ENCODE data around the gene SEM1.
"Not testable (repeated sequence)": the region's sequence is repeated elsewhere in the genome, so short reads cannot be mapped to it uniquely, and the experiment has no call there.

The SEM1 gene

DNA sequence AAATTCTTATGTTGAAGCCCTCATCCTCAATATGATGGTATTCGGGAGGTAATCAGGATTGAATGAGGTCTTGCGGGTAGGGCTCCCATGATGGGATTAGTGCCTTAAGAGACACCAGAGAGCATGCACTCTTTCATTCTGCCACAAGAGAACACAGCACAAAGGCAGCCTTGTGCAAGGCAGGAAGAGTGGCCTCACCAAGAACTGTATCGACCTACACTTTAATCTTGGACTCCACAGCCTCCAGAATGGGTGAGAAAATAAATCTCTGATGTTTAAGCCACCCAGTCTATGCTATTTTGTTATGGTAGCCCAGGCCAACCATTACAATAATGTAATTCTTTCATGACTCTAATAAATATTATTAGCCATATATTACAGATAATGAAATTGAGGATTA lies 8.4 kb downstream of the SEM1 start:
- no peak for DNase-seq (ENCODE audit: low spot score)

DNA sequence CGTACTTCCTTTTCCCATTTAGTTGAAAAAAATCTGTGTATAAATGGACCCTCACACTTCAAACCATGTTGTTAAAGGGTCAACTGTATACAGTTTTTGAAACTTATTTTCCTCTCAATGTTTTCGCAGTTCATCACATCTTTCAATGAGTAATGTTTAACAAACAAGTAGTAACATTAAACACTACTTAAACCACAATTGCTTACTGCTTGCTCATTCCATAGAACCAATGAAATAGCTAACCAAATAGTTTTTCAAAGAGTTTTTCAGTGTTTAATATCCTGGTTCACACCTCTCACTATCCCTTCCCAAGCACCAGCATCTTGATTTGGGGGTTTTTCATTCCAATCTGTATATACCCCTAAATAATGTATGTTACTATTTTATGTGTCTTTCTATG lies 9.1 kb downstream of the SEM1 start:
- no peak for DNase-seq (ENCODE audit: low spot score)

DNA sequence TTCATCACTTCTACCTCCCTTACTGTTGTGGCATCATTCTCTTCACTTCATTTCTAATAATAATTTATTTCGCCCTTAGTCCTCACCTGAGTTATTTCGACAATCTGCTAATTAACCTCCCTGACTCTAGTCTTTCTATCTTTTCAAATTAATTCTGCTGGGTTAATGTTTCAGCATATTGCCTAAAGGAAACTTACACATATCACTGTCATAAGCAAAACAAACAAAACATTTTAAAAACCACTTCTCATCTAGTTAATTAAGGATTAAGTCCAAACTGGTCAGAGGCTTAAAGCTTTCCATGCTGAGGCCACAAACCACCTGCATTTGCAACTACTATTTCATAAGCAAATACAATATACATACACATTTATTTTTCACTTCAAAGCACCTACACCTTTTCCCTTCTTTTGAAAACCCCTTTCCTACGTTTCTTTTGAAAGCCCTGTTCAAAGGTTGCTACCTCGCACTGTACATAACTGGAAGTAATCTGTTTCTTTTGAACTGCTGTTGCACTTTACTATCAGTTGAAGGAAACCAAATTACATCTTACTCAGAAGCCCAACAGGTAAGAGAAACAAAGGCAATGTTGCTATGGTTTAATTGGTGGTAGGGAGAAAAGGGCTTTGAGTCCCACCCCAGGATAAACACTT lies 10.3 kb downstream of the SEM1 start:
- DNase-seq (ENCODE audit: low spot score), result no peak

DNA sequence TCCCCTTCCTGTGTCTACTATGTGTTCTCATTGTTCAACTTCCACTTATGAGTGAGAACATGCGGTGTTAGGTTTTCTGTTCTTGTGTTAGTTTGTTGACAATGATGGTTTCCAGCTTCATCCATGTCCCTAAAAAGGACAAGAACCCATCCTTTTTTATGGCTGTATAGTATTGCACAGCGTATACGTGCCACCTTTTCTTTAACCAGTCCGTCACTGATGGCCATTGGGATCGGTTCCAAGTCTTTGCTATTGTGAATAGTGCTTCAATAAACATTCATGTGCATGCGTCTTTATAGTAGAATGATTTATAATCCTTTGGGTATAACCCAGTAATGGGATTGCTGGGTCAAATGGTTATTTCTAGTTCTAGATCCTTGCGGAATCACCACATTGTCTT lies 11.2 kb downstream of the SEM1 start:
- DNase-seq (ENCODE audit: low spot score), result not testable (repeated sequence)

- DNase-seq (ENCODE audit: low spot score), result no peak
Observed at GRCh38 chr7:96697822-96698221, 11.8 kb downstream of the SEM1 start.

DNA sequence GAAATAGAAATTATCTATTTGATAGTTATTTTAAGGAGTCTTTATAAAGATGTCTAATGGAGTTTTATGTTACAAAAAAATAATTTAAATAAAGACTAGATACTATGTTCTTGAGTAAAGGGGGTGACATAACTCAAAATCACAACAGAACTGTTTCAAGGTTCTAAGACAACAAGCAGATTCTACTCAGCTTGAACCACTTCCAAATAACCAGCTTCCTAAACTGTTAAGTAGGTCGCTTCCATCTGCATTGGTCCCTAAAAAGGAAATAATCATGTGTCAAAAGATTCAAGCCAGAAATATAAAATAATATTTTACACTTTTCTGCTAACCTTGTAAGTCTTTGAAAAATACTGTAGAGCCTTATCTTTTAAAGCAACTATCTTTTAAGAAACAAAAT lies 14.1 kb downstream of the SEM1 start:
- no peak for DNase-seq (ENCODE audit: low spot score)

GRCh38 chr7:96694082-96694481 lies 15.6 kb downstream of the SEM1 start:
- no peak for DNase-seq (ENCODE audit: low spot score)

- DNase-seq (ENCODE audit: low spot score), result no peak
Observed at GRCh38 chr7:96691702-96692101, 17.9 kb downstream of the SEM1 start.

GRCh38 chr7:96689414-96689813 lies 20.2 kb downstream of the SEM1 start:
- DNase-seq (ENCODE audit: low spot score), result no peak

DNA sequence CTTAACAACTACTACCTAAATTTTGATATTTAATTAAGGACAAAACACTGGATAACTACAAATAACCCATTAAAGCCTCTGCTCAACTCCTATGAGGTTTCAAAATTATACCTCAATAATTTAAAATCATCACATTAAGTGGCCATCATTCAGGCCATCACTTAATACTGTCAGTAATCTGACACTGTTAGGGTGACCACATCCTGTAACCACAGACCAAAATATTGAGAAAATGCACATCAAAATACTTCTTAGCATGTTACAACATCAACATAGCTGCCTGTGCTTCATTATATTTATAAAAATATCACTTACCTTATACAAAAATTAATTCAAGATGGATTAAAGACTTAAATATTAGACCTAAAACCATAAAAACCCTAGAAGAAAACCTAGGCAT lies 23.3 kb downstream of the SEM1 start:
- DNase-seq (ENCODE audit: low spot score), result no peak

DNA sequence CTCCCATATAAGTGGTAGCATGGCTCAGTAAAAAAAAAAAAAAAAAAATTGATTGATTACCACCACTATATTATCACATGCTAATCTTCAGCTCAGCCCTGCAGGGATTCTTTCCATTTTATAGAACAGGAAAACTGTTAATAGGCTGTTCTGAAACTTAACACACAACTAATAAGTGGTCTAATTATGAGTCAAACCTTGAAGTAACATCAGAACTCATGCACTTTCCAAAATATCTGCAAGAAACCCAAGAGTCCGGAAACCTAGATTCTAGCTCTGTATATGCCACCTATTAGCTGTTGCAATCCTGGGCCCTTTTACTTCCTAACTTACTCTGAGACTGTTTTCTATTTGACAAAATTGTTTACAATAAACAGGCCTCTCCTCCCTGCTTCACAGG lies 23.9 kb downstream of the SEM1 start:
- DNase-seq (ENCODE audit: low spot score), result no peak

- no peak for DNase-seq (ENCODE audit: low spot score)
Observed at GRCh38 chr7:96685353-96685752, 24.3 kb downstream of the SEM1 start.

- DNase-seq (ENCODE audit: low spot score), result no peak
Observed at GRCh38 chr7:96679886-96680285, 29.8 kb downstream of the SEM1 start.

DNA sequence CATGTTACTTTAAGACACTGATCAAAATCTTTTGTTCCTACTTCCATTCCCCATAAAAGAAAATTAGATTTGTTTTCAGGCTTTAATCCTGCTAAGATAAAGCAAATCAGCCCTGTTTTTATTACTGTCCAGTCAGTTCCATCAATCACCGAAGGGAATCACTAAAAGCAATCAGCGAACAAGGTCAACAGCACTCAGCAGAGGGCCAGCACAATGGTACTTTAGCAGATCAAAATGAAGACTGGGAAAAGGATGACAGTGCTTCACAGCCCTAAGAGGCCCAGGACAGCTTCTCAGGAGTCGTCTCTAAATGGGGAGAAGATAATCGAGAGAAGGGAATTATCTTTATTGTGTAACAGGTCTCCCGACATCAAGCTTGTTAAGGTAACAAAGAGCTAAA lies 32.7 kb downstream of the SEM1 start:
- peak; percentile 96 for DNase-seq (ENCODE audit: low spot score)

DNA sequence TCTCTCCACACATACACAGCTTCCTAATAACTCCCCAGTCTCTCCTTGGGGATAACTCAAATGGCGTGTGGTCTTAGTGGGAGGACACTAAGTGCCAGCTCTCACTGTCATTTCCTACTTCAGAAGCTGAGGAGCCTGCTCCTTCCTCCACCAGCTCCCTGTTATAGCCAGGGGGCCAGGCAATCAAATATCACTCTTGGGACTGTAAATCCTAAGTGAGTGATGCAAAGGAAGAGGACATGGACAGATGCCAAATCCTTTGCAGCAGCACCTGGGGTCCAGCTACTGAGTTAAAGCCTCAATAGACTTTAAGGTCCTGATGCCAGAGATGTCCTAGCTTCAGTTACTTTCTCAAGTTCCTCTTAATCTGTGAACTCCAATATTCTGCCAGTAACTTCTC lies 34.1 kb downstream of the SEM1 start:
- DNase-seq (ENCODE audit: low spot score), result peak; percentile 26

- no peak for DNase-seq (ENCODE audit: low spot score)
Observed at GRCh38 chr7:96674565-96674964, 35.1 kb downstream of the SEM1 start.

DNA sequence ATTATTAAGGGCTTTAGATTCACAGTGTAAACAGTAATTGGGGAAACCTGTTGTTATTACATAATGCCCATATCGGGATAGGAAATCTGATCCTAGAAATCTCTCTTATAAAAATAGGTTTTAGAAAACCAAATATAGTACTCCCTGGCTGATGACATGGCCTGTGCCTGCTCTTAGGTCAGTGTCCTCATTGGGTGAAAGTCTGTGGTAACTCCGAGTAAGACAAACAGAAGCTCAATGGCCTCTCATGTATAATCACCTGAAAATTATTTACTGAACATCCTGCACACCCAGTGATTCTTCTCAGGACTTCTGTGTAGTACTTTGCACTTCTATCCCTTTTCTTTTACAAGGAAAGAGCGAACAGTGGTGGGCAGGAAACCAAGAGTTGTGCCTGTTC lies 37.8 kb downstream of the SEM1 start:
- DNase-seq (ENCODE audit: low spot score), result no peak

GRCh38 chr7:96670338-96671289 lies 39.0 kb downstream of the SEM1 start:
- peak; percentile 95 for DNase-seq (ENCODE audit: low spot score)

DNA sequence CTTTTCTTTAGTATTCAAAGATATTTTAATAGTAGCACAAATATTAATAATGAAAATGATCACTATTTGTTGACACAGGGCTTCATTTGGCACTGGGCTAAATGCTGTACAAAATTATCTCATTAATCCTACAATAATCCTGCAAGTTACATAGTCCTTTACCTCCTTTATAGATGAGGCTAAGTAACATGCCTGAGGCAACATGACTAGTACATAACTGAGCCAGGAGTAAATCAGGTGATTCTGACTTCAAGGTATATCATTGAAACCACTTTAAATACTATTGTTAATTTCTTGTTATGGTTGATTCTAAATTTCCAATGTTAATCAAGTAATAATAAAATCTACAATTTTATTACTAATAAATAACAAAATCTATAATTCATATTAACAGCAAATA lies 39.8 kb downstream of the SEM1 start:
- DNase-seq (ENCODE audit: low spot score), result no peak

GRCh38 chr7:96667026-96667425 lies 42.6 kb downstream of the SEM1 start:
- DNase-seq (ENCODE audit: low spot score), result no peak

DNA sequence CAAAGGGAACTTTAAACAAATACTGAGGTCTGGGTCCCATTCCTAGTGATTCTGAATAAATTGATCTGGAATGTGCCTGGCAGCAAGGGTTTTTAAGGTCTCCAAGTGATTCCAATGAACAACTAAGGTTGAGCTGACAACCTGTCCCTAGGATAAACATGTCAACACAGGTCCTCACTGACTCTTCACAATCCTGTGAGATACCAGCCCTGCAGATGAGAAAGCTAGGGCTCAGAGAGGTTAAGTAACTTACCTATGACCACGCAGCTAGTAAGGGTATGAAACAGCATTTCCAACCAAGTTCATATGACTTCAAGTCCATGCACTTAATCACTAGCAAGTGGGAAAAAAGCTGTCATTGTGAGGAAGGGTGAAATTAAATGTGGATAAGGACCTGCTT lies 44.0 kb downstream of the SEM1 start:
- no peak for DNase-seq (ENCODE audit: low spot score)

DNA sequence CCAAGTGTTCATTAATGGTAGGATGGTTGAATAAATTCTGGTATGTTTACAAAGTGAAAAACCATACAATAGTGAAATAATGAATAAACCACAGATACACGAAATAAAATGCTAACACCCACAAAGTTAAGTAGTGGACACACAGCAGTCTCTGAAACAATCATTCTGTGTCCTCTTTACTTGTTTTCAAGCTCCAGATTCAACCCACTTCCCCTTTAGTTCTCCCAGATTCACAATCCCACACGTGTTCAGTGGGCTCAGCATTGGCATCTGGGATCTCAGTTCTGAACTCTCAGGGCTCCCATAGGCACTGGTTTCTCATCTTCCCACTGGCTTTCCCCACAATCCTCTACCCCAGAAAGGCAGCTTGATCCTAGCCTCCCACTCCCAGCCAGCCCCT lies 44.9 kb downstream of the SEM1 start:
- no peak for DNase-seq (ENCODE audit: low spot score)

- no peak for DNase-seq (ENCODE audit: low spot score)
Observed at GRCh38 chr7:96663871-96664445, 45.7 kb downstream of the SEM1 start.

All from SK-N-DZ (cell line).